GM21447 (cell line): ENCODE measurements around the gene RSBN1.

Source experiments
- ATAC-seq: cut with Tn5 transposase; IDR thresholded peaks from one replicate; pipeline ENCODE4 v1.9.1; 2021; ENCODE audit not compliant: unreplicated experiment

The RSBN1 gene

DNA sequence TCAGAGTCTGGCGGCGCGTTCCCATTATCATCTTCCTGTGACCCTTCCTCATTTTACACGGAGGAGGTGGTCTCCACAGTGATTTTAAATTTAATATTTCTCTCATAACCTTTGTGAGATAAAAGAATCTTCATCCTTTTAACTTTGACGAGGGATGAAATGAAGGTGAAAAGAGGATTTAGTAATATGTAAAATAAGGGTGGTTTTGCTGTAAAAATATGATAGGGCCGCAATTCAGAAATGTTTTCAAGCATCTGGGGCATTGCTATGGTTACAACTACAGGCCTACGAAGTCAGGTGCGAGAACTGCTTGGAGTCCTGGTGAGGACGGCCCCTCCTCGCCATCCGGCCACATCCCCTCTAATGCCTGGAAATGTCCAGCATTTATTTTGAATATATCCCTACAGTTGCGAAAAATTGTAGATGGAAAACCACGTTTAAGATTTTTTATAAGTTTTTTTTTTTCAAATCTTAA is 422 bp upstream of the RSBN1 start:
- no peak for ATAC-seq

DNA sequence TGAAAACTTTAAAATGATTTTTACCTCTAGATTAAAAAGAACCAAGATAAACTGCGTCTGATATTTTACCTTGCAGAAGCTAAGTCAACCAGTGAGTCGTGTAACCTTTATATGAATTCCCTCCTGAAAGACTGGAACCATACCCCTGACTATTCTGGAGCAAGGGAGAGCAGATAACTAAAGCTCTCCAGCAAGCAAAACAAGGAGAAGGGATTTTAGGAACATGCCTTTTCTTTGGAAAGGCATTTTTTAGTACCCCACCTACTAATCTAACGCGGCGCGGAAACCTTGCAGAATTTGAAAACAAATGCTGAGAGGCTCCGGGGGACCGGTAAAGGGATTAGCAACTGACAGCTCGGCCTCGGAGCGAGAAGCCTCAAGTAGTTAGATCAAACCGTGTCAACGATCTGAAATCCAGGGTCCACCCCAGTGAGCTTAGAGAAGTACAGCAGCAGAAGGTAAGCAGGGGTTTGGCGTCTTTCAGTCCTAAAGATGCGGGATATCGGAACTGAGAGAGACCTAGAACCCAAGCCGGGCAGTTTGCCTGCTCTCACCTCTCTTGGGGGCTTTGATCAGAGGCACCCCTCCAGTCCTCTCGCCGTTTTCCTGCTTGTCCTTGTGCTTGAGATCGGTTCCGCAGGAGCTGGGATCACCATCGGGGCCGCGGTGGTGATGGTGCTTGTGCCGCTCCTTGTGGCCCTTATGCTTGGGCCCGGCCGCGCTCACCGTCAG is 954 bp downstream of the RSBN1 start:
- ATAC-seq: no peak

DNA sequence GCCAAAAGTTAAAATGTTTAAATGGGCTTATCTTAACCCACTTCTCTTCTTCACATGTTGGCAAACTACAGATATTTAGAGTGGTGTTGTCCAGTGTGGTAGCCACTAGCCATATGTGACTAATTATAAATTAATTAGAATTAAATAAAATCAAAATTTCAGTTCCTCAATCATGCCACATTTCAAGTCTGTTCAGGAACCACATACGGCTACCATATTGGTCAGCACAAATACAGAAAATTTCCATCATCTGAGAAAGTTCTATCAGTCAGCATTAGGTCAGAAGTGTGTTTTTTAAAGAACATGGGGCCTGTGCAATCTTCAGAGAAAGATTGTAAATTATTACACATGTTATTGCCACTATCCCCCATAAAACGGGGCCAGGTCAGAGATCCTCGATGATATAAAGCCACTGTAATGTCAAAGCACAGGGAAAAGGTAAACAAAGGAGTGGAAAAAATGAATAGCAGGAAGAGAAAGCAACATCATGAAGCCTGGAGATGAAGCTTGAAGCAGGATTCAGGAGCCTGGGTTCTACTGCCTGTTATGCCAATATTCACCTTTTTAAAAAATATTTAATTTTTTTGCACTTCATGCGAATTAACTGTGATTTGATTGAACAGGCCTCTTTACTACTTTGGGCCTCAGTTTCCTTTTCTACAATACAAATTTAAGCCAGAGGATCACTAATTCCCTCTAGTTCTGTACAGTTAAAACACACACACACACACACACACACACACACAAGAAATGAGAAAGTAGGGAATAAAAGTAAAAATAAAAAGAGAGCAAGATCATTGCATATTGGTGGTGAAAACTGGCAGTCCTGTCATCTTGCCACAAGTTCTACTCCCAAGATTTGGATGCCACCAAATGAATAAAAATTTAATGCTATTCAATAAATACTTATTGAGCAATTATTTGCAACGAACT is 2.3 kb downstream of the RSBN1 start:
- ATAC-seq: no peak

DNA sequence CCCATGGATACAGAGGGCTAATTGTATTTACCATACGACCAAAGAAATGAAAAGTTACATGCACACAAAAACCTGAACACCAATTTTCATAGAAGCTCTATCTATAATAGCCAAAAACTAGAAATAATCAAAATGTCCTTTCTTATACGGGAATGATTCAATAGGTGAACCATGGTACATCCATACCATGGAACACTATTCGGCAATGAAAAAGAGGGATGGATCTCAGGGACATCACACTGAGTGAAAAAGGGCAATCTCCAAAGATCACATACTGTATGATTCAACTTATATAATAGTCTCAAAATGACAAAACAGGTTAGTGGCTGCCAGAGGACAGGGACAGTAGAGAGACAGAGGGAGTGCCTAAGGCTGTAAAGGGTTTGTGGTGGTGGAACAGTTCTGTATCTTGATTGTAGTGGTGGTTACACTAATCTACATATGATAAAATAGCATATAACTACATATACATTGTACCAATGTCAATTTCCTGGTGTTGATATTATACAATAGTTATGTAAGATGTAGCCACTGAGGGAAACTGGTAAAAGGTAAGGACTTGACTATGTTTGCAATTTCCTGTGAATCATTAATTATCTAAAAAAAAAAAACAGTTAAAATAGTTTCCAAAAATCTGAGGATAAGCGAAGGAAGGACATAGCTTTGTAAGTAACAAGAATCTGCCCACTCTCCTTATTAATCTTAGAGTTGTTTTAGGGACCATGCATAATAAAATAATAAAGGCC is 3.7 kb downstream of the RSBN1 start:
- no peak for ATAC-seq

DNA sequence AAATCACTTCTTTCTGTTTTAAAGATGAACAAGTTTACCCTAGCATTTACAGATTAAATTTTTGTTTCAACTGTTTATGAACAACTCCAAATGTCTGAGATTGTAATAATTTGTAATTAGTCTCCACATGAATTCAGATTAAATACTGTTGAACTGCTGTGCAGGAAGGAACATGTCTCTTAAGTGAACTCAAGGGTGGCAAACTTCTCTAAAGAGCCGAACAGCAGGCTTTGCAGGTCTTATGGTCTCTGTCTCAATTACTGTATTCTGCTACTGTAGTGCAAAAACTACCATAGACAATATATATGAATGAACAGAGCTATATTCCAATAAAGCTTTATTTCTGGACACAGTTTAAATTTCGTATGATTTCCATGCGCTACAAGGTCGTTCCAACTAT is 6.6 kb downstream of the RSBN1 start:
- no peak for ATAC-seq

DNA sequence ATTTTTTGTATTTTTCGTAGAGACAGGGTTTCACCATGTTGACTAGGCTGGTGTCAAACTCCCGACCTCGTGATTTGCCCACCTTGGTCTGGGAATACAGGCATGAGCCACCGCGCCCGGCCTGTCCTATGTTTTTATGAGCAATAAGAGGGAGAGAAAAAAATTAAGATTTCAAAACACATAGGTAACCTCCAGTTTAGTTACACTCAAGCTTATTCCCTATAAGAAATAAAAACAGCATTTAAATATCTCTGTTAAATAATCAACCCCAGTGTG is 7.1 kb downstream of the RSBN1 start:
- no peak for ATAC-seq

DNA sequence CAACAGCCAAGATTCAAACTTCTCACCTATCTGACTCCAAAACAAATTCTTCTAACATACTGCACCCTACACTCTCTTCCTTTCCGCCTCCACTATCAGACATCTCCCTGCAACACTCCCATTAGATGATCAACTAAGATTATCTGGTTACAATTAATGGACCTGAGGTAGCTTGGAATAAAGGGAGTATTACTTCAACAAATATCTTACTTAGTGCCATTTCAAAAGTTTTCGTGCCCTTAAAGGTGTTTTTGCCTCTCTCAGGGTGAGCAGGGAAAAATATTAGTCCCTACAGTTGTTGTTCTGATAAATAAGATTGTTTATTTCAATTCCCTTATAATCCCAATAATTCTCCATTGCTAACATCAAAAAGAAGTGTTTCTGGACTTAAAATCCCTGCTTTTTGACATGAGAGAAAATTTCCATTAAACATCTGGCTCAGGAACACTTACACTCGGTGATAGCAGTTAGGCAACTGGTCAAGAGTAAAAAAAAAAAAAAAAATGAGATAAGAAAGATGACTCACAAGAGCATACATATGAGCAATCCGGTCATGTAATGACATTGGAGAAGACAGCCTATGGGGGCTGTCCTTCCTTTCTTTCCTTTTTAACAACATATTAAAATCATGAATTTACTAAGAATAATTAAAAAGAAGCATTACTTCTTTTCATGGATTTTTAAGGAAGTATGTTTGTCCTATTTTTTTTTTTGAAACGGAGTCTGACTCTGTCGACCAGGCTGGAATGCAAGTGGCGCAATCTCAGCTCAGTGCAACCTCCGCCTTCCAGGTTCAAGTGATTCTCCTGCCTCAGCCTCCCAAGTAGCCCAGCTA is 7.6 kb downstream of the RSBN1 start:
- ATAC-seq: no peak

DNA sequence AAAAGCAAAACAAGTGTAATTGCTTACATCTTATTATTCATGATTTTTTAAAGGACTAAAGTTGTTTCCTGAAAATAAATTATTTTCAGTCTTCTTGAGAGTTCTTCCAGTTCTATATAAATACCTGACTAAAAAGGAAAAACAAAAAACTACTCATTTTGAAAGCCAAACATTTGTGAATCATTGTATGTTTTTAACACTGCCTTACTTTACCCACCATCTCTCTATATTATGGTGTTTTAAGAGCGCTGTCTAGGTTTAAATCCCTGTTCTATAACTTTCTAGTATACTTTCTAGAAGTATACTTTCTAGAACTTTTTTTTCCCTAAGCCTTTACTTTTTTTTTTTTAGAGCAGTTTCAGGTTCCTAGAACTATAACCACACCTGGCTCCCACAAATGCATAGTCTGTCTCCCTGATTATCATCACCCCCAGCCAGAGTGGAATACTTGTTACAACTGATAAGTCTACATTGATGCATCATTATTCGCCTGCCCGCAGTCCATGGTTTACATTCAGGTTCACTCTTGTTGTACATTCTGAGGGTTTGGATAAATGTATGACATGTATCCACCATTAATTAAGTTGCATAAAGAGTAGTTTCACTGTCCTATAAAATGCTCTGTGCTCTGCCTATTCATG is 9.8 kb downstream of the RSBN1 start:
- ATAC-seq: no peak

DNA sequence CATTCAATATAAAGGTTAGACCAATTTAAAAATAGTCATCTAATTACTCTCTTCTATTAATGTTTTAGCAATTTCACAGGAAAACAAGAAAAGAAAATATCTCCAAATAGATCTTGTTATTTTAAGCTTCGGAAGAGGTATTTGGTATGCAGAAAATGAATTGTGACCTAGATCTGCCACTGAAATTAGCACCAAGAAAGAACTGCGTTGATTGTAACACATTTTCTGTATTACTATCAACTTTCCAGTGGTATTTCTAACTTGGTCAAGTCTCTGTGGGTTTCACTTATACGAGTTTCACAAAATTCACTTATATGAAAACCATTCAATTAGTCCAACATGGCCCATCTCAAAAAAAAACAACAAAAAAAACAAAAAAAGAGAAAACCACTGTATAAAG is 11.8 kb downstream of the RSBN1 start:
- no peak for ATAC-seq

DNA sequence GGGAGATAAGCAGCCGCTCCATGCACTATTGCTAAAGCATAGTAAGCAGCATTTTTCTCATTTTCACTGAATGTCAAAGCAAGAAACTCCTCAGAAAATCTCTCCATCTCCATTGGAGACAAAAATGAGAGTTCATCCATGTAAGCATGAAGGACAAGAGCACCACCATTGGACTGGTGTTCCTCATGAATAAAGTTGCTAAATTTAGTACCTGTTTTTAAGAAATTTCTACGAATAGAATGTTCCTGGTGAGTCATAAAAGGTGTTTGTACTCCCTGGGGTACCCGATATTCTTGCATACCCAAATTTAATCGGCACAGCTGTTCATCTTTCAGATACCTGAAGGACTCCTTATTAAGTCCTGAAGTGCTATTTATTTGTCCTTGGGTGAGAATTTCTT is 14.8 kb downstream of the RSBN1 start:
- ATAC-seq: no peak

DNA sequence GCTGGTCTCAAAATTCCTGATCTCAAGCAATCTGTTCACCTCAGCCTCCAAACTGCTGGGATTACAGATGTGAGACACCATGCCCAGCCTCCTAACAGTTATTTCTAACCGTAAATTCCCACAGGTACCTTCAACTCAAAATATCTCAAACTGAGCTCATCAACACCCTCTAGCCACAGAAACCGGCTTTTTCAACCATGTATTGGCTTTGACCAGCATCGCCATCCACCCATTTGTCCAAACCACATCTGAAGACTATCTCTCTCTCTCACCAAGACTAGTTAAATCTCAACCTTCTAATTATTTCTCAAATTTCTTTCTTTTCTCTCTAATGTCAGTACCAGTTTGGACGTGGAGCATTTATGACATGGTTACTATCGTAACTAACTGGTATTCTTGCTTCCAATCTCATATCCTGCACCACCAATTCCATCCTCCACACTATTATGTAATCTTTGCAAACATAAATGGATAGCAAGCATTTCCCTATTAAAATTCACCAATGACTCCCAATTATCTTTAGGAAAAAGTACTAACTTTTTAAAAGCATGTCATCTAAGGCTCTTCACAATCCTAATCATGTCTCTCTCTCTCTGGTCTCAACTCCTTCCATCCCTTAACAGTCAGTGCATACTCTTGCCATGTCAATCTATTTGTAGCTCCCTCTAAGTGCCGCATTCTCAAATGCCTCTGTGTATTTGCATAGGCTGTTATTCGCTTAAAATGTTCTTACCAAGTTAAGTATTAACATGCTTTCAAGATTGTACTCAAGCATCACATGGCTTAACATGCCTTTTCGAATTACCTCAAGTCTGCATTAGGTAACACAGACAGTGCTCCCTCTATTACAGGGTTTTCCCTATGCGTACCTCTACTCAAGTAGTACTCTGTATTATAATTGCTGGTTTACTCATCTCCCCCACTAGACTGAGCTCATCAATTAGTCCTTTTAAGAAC is 18.1 kb downstream of the RSBN1 start:
- ATAC-seq: no peak

DNA sequence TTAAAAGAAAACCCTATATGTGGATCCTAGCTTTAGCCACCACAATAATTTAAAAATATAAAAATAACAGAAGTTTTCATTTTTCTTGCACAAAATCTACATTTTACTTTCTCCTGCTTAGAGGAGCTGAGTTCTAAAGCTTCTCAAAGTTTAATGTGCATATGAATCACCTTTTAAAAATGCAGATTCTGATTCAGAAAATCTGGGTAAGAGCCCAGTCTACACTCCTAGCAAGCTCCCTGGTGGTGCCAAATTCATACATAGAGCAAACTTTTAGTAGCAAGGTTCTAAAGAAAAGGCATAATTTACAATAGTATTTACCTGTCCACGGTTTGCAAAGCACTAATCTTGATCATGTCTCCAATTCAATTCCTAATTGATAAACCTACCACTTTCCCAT is 19.3 kb downstream of the RSBN1 start:
- ATAC-seq: no peak

DNA sequence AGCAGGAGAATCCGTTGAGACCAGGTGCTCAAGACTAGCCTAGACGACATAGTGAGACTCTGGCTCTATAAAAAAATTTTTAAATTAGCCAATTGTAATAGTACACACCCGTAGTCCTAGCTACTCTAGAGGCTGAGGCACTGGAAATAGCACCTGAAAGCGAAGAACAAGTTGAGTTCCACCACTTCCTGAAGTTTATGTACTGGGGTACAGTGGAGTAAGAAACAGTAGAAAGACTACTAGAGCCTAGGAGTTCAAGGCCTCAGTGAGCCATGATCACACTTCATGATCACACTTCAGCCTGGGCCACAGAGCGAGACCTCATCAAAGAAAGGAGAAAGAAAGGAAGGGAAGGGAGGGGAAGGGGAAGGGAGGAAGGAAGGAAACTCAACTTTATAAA is 19.8 kb downstream of the RSBN1 start:
- ATAC-seq: no peak

DNA sequence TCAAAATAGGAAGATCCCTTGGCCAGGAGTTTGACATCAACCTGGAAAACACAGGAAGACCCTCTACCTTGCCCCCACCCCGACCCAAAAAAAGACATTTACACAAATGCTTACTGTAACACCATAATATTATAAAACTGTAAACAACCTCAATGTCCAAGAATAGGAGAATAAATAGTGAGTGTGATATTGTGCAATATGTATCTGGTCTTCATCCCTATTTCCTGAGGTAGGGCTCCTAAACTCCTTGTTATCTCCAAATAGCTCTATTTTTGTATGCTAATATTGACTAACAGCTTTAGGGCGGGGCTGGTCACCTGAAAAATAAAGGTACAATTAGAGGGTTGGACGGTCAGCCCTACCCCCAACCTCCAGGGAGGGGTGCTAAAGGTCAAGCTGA is 23.5 kb downstream of the RSBN1 start:
- no peak for ATAC-seq

DNA sequence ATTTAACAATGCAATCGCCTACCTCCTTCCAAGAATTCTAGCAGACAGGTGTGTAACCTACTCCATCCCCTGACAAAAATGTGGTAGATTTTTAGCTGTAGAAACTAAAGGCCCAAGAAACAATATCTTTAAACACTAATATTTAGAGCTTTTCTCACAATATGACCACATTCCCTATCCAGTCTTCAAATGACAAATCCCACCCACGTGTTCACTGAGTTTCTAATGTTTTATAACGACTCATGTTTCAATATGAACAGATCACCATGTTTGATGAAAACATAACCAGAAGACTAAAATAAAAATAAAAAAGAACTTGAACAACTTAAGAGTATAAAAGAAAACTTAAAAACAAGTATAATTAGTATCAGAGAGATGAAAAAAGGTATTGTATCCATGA is 24.6 kb downstream of the RSBN1 start:
- ATAC-seq: no peak

DNA sequence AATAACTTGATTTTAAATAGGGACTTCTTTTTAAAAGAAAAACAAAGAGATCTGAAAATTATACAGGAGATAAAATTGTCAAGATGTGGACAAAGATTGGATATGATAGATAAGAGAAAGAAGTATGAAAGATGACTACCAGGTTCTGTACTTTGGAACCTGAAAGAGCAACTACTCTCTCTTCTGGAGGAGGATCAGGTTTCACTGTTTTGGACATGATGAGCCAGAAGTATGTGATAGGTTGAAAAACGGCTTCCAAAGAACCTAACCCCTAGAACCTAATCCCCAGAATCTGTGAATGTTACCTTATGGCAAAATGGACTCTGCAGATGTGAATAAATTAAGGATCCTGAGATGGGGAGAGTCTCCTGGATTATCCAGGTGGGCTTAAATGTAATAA is 26.2 kb downstream of the RSBN1 start:
- no peak for ATAC-seq

DNA sequence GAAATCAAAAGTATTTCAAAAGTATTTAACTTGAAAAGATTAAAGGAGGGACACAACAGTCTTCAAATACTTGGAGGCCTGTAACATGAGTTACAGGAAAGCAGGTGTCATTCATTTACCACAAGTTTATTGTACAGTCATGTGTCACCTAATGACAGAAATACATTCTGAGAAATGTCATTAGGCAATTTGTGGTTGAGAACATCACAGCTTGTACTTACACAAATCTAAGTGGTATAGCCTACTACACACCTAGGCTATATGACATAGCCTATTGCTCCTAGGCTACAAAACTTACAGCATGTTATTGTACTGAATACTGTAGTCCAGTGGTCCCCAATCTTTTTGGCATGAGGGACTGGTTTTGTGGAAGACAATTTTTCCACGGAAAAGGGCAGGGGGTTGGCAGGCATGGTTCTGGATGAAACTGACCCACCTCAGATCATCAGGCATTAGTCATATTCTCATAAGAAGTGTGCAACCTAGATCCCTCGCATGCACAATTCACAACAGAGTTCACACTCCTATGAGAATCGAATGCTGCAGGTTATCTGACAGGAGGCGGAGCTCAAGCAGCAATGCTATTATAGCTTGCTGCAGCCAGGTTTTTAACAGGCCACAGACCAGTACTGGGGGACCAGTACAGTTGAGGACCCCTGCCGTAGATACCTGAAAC is 28.0 kb downstream of the RSBN1 start:
- peak; percentile 65 for ATAC-seq

DNA sequence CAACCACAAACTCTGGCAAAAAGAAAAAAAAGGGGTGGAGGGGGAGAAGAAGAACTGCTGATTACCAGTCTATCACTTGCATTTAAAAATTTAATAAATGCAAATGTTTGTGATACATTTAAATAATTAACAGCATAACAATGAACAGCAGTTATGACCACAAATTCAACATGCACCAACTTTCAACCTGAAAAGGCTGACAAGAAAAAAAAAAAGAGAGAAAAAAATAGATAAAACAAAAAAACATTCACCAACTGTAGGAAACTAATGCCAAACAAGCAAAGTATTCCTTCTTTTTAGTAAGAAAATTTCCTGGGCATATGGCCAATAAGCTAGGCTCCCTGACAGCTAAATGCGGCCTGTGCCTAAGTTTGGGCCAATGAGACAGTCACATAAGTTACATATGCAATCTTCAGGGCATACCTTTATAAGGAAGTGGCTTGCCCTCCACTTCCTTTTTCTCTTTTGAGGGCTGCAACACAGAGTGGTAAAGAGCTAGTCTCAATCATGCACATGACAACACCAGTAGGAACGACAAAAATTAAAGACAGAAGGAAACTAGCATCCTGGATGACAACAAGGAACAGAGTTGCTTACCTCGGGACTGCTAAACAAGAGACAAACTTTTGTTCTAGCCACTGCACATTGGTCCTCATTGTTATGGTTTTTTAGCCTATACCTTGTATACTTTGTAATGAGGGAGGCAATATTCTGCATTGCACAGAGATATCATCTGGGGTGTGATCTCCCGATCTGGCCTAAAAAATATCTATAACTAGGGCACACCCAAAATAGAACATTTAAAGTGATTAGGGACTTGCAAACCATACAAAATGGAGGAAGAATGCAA is 28.8 kb downstream of the RSBN1 start:
- peak; percentile 83 for ATAC-seq
